NCI-H2171 treated with DMSO at 0.1 percent for 48 hours (cell line): ENCODE measurements around the gene FOXRED1.
"Not testable (repeated sequence)": the region's sequence is repeated elsewhere in the genome, so short reads cannot be mapped to it uniquely, and the experiment has no call there.

Source experiments
- DNase-seq: peaks from one replicate; lab custom pipeline; 2025; lab: John Stamatoyannopoulos, UW

Gene FOXRED1

GRCh38 chr11:126268708-126269579 is at the start of gene FOXRED1, which contains the start of gene SRPRA:
FOXRED1 (plus strand) TSS chr11:126269154; CDS start chr11:126269207, 53 bp downstream.
SRPRA (minus strand) TSS chr11:126268895; CDS start chr11:126268804, 91 bp downstream.
- peak; percentile 96 for DNase-seq

DNA sequence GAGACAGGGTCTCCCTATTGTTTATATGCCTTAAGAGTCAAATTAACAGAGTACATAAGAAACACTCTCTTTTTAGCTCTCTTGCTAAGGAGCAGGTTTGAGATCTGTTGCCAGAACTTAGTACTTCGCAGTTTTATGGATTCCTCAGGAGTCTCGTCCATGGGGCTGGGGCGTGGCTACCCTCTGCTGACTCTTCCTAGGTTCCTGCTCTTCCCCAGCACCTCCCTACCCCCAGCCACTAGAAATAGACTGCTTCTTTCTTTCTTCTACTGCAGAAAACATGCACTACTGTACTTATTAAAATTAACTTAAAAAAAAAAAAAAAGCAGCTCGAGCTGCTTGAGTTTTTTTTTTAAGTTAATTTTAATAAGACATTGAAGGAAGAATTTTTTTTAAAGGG is 49.4 kb upstream of the FOXRED1 start:
- DNase-seq, result no peak

- no peak for DNase-seq
These were observed 44.2 kb upstream of the FOXRED1 start for GRCh38 chr11:126224647-126225294.

DNA sequence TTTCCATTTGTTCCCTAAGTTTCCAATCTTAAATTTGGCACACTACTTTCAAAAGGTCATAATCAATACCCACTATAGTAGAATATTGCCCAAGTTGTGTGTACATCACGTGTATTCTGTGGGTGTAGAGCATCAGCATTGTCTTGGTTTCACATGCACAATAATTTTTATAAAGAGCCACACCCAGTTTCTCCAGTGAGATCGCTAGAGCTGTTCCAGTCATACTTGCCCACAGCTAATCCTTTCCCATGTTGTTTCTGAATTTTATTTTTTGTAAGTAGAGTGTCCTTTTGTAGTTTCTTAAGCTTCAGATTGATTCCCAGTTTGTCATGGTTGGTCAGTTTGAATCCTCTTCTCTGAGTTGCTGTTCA is 43.7 kb upstream of the FOXRED1 start:
- DNase-seq, result no peak

- DNase-seq, result no peak
These were observed 42.4 kb upstream of the FOXRED1 start for GRCh38 chr11:126226334-126227084.

- DNase-seq, result no peak
These were observed 39.0 kb upstream of the FOXRED1 start for GRCh38 chr11:126229858-126230540.

DNA sequence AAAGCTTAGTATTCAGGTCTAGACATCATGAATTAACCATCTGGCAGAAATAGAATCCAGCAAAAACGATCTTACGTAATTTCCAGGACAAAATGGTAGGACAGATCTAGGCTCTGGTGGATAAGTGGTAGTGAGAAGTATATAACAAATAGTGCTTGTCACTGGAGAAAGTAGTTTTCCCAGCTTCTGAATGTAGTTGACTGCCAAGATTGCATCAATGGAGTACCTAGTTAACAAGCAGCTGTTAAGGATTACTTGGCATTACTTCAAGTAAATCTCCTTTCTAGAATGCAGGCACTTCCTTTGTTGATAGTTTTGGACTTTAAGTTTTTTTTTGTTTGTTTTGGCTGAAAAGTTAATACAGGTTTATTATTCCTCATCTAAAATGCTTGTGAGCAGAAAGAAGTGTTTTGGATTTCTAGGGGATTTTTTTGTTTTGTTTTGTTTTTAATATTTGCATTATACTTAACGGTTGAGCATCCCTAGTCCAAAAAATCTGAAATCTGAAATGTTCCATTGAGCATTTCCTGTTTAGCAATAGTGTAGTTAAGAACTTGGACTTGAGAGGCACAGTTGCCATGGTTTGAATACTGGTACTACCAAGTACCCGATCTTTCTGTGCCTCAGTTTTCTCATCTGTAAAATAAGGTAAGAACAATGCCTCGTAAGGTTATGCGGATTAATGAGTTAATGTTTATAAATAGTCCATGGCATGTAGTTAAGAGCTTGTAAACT is 37.1 kb upstream of the FOXRED1 start:
- DNase-seq, result no peak

- DNase-seq, result no peak
These were observed 36.3 kb upstream of the FOXRED1 start for GRCh38 chr11:126232683-126233082.

GRCh38 chr11:126233391-126233790 is 35.6 kb upstream of the FOXRED1 start:
- DNase-seq, result no peak

DNA sequence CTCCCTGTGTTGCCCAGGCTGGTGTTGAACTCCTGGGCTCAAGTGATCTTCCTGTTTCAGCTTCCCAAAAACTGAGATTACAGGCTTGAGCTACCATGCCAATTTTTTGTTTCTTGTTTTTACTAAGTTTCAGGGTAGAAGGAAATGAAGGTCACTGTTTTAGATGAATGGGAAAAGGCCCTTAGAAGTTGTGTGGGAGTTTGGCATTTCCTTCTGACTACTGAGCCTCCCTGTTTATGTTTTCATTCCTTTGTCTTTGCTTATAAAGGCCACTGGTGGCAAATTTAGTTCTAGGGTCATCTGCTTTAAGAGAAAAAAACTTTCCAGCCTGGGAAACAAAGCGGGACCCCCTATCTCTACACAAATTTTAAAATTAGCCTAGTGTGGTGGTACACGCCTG is 22.3 kb upstream of the FOXRED1 start:
- no peak for DNase-seq

- DNase-seq, result no peak
These were observed 15.7 kb upstream of the FOXRED1 start for GRCh38 chr11:126253265-126253664.

DNA sequence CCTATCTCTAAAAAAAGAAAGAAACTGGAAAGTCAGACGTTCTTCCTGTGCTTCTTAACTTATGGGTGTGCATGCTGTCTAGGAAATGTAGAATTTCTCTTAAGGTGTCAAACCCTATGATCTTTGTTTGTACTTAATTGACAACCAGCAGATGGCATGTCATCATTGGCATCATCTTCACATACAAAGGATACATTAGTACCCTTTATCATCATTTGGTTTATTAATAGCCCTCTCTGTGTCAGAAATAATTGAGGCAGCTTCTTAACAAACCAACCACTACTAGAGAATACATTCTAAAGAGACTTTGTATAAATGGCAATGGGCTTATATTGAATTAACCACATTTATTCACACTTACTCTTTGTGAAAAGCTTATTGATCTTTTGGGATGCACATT is 14.1 kb upstream of the FOXRED1 start:
- no peak for DNase-seq

GRCh38 chr11:126255507-126255906 is 13.4 kb upstream of the FOXRED1 start:
- not testable (repeated sequence) for DNase-seq

DNA sequence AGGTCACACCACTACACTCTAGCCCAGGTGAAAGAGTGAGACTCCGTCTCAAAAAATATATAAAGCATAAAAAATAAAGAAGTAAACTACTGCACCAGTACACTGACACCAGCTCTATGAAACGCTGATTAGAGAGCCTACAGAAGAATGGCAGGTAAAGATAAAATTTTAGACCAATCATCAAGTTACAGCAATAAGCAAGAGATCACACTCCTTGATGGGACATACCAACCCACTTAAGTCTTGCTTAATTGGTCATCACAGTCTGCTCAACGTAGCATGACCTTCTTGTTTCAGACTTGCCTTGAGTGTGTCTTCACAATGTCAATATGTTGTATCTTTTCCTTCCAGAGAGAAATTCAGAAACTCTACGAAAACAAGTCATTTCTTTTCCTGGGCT is 12.7 kb upstream of the FOXRED1 start:
- no peak for DNase-seq

DNA sequence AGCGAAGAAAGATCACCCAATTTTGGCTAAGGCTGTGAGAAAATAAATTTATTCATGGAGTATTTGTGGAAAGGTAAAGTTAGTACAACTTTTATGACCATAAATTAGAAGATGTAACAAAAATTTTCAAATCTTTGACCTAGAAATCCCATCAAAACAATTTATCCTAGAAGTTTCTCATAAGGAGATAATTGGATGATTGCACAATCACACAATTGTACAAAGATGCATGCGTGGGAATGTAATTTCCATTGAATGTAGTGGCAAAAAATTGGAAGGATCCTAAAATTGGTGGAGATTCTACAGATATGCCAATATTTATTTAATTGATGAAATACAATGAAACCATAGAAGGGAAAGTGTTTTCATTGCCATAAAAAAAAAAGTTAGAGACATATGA is 11.8 kb upstream of the FOXRED1 start:
- no peak for DNase-seq

- no peak for DNase-seq
These were observed 11.2 kb upstream of the FOXRED1 start for GRCh38 chr11:126257764-126258163.

- no peak for DNase-seq
These were observed 6.7 kb upstream of the FOXRED1 start for GRCh38 chr11:126262216-126262615.

GRCh38 chr11:126263489-126263888 is 5.5 kb upstream of the FOXRED1 start:
- DNase-seq, result no peak

DNA sequence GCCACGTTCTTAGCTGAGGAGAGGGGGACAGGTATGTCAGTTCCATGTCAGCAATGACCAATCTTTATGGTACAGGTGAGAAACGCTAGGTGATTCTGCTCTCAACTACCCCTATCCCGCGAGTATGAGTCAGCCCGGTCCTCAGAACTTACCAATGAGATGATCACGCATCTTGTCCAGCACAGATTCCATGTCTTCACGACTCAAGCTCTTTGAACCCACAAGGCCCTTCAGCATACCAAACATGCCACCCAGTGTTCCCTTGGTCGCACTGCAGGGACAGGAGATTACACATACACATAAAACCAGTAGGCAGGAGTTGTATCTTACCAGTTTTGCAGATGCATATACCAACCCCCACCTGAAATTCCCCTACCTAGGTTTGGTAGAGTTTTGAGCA is 3.1 kb upstream of the FOXRED1 start:
- DNase-seq, result no peak

- no peak for DNase-seq
These were observed 1.3 kb upstream of the FOXRED1 start for GRCh38 chr11:126267650-126268049.

GRCh38 chr11:126268361-126268707 is 620 bp upstream of the FOXRED1 start:
- no peak for DNase-seq
